Glutamatergic neuron (in vitro differentiated cells): ENCODE results near the gene ATF3. TPM values are rescaled to one million over a fixed set of nuclear protein-coding genes. Genes with fewer than 3 reads are reported as not detected.

Source experiments
- DNase-seq: peaks from one replicate; pipeline ENCODE4 v3.0.0; 2022
- H3K27ac Mint-ChIP-seq: one replicate; pipeline ENCODE4 v1.8.0; 2020; ENCODE audit warnings: mild to moderate bottlenecking, mixed read lengths, inconsistent platforms; ENCODE audit not compliant: unreplicated experiment
- H3K27me3 Mint-ChIP-seq: one replicate; pipeline ENCODE4 v1.8.0; 2020; ENCODE audit warnings: mild to moderate bottlenecking, moderate library complexity, mixed read lengths, inconsistent platforms; ENCODE audit not compliant: unreplicated experiment
- H3K36me3 Mint-ChIP-seq: one replicate; pipeline ENCODE4 v1.8.0; 2020; ENCODE audit warnings: mild to moderate bottlenecking, mixed read lengths, inconsistent platforms; ENCODE audit not compliant: unreplicated experiment
- H3K4me1 Mint-ChIP-seq: one replicate; pipeline ENCODE4 v1.8.0; 2020; ENCODE audit warnings: mild to moderate bottlenecking, low read depth, mixed read lengths, inconsistent platforms; ENCODE audit not compliant: unreplicated experiment
- H3K4me3 Mint-ChIP-seq: one replicate; pipeline ENCODE4 v1.8.0; 2020; ENCODE audit warnings: mild to moderate bottlenecking, mixed read lengths, inconsistent platforms; ENCODE audit not compliant: unreplicated experiment
- H3K9me3 Mint-ChIP-seq: one replicate; pipeline ENCODE4 v1.8.0; 2020; ENCODE audit warnings: mild to moderate bottlenecking, moderate library complexity, mixed read lengths, inconsistent platforms; ENCODE audit not compliant: unreplicated experiment
- CTCF ChIP-seq: fragments of 200-600 bp; sonication (generic); IDR thresholded peaks from one replicate; pipeline ENCODE4 v1.5.0; 2021; ENCODE audit not compliant: partially characterized antibody, unreplicated experiment
- total RNA-seq: library from RNA; stranded (reverse); fragmentation: NEBNext Ultra II Directional; extraction: Animal tissue kit (Norgen Biotek cat#: 25700); gene quantifications from one replicate; pipeline ENCODE4 v1.2.1, GENCODE V29; 2021; ENCODE audit not compliant: unreplicated experiment

Gene ATF3
- total RNA-seq, 1 donor from 2014 or later = 35.3 TPM

DNA sequence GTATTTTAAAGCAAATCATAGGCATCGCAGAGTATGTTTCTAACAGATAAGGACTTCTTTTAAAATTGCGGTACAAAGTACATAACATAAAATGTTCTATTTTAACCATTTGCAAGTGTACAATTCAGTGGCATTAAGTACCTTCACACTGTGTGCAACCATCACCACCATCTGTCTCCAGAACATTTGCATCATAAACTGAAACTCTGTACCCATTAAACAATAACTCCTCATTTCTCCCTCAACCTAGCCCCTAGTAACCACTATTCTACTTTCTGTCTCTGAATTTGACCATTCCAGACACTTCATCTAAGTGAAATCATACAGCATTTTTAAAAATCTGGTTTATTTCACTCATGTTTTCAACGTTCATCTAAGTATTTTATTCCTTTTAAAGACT is 16.6 kb upstream of the ATF3 start:
- Mint-ChIP-seq H3K4me1 (peaks cover 1% of the 10 kb centered on the region), H3K9me3 (peaks cover 1% of the 10 kb centered on the region), H3K36me3 (no peaks in the 10 kb centered on the region), H3K4me3 (no peak overlapping the region), H3K27me3 (no peaks in the 10 kb centered on the region), H3K27ac (no peak overlapping the region)
- no peak for TF ChIP-seq CTCF
- no peak for DNase-seq

- no peaks in the 10 kb centered on the region for H3K27me3 Mint-ChIP-seq
- H3K4me1 Mint-ChIP-seq = no peaks in the 10 kb centered on the region
- H3K36me3 Mint-ChIP-seq = no peaks in the 10 kb centered on the region
- no peak overlapping the region for H3K27ac Mint-ChIP-seq
- no peak for DNase-seq
- no peak overlapping the region for H3K4me3 Mint-ChIP-seq
- no peak for TF ChIP-seq CTCF
- peaks cover 1% of the 10 kb centered on the region for H3K9me3 Mint-ChIP-seq
Measured at GRCh38 chr1:212593821-212594251, 14.7 kb upstream of the ATF3 start.

DNA sequence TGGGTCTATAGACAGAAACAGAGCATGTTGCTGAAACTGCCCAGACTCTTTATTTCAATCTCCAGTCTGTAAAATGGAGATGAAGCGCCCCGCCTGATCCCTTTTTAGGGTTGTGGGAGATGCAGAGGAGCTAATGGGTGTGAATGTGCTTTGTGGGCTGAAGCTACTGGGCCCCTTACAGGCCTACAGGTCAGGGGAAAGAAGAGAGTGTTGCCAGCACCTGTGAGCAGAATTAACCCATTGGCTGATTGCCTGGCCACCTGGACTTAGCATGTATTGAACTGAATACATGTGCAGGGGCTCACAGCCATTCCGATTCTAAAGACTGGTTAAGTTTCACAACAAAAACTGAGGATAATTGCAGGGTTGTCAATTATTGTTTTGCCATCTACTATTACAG is 13.9 kb upstream of the ATF3 start:
- TF ChIP-seq CTCF = no peak
- H3K36me3 Mint-ChIP-seq = no peaks in the 10 kb centered on the region
- peaks cover 3% of the 10 kb centered on the region for H3K9me3 Mint-ChIP-seq
- DNase-seq = no peak
- peaks cover 3% of the 10 kb centered on the region for H3K27me3 Mint-ChIP-seq
- no peak overlapping the region for H3K4me3 Mint-ChIP-seq
- H3K4me1 Mint-ChIP-seq = peaks cover 3% of the 10 kb centered on the region
- no peak overlapping the region for H3K27ac Mint-ChIP-seq

GRCh38 chr1:212595229-212595628 is 13.3 kb upstream of the ATF3 start:
- no peak for TF ChIP-seq CTCF
- Mint-ChIP-seq H3K4me1 (peaks cover 9% of the 10 kb centered on the region), H3K27me3 (peaks cover 8% of the 10 kb centered on the region), H3K9me3 (peaks cover 9% of the 10 kb centered on the region), H3K4me3 (no peak overlapping the region), H3K36me3 (no peaks in the 10 kb centered on the region), H3K27ac (no peak overlapping the region)
- no peak for DNase-seq

GRCh38 chr1:212595787-212596714 is 12.5 kb upstream of the ATF3 start:
- Mint-ChIP-seq H3K36me3 (no peaks in the 10 kb centered on the region), H3K9me3 (peaks cover 11% of the 10 kb centered on the region), H3K4me1 (peaks cover 16% of the 10 kb centered on the region), H3K4me3 (no peak overlapping the region), H3K27me3 (peaks cover 13% of the 10 kb centered on the region), H3K27ac (no peak overlapping the region)
- no peak for DNase-seq
- TF ChIP-seq CTCF = peak; percentile 39
